WTC11 (cell line): ENCODE data around the gene DCTN2.

Experiments
- NFE2L1 ChIP-seq: sonication (generic); formaldehyde crosslinking; IDR thresholded peaks from 2 replicates; pipeline ENCODE4 v1.8.1; 2023; ENCODE audit warnings: missing genetic modification reagents
- NFYB ChIP-seq: sonication (generic); formaldehyde crosslinking; conservative IDR thresholded peaks from 2 replicates; pipeline ENCODE4 v1.8.0; 2022; ENCODE audit warnings: low read depth, missing genetic modification reagents
- NR2C2 ChIP-seq: sonication (generic); formaldehyde crosslinking; IDR thresholded peaks from 2 replicates; pipeline ENCODE4 v1.8.0; 2022; ENCODE audit warnings: mild to moderate bottlenecking, missing genetic modification reagents
- NR3C1 ChIP-seq: sonication (generic); formaldehyde crosslinking; conservative IDR thresholded peaks from 2 replicates; pipeline ENCODE4 v1.8.1; 2023; ENCODE audit warnings: low read depth, mild to moderate bottlenecking, missing genetic modification reagents
- SP1 ChIP-seq: sonication (generic); formaldehyde crosslinking; conservative IDR thresholded peaks from 2 replicates; pipeline ENCODE4 v1.8.1; 2022; ENCODE audit warnings: missing genetic modification reagents
- ZNF263 ChIP-seq: sonication (generic); formaldehyde crosslinking; IDR thresholded peaks from 2 replicates; pipeline ENCODE4 v1.8.1; 2022; ENCODE audit warnings: low read depth, mild to moderate bottlenecking, moderate library complexity, missing genetic modification reagents
- TF ChIP-seq, protein P1 (sequence below): sonication (generic); formaldehyde crosslinking; IDR thresholded peaks from 2 replicates; pipeline ENCODE4 v1.8.1; 2022; ENCODE audit warnings: mild to moderate bottlenecking, moderate library complexity, missing genetic modification reagents
- TF ChIP-seq, protein P2 (sequence below): sonication (generic); formaldehyde crosslinking; IDR thresholded peaks from 2 replicates; pipeline ENCODE4 v1.8.0; 2022; ENCODE audit warnings: mild to moderate bottlenecking, missing genetic modification reagents
- TF ChIP-seq, protein P3 (sequence below): fragments of 200-600 bp; IDR thresholded peaks from 2 replicates; pipeline ENCODE4 v1.8.0; 2022; ENCODE audit warnings: antibody characterized with exemption
- TF ChIP-seq, protein P4 (sequence below): sonication (generic); formaldehyde crosslinking; conservative IDR thresholded peaks from 2 replicates; pipeline ENCODE4 v1.8.1; 2022; ENCODE audit warnings: mild to moderate bottlenecking, missing genetic modification reagents
- TF ChIP-seq, protein P5 (sequence below): sonication (generic); formaldehyde crosslinking; IDR thresholded peaks from 2 replicates; pipeline ENCODE4 v1.8.0; 2022; ENCODE audit warnings: mild to moderate bottlenecking, missing genetic modification reagents
- TF ChIP-seq, protein P6 (sequence below): sonication (generic); formaldehyde crosslinking; IDR thresholded peaks from 2 replicates; pipeline ENCODE4 v1.8.1; 2023; ENCODE audit warnings: mild to moderate bottlenecking, moderate library complexity, missing genetic modification reagents
- TF ChIP-seq, protein P7 (sequence below): sonication (generic); formaldehyde crosslinking; IDR thresholded peaks from 2 replicates; pipeline ENCODE4 v1.8.1; 2023; ENCODE audit warnings: mild to moderate bottlenecking, missing genetic modification reagents, moderate library complexity

DNA sequence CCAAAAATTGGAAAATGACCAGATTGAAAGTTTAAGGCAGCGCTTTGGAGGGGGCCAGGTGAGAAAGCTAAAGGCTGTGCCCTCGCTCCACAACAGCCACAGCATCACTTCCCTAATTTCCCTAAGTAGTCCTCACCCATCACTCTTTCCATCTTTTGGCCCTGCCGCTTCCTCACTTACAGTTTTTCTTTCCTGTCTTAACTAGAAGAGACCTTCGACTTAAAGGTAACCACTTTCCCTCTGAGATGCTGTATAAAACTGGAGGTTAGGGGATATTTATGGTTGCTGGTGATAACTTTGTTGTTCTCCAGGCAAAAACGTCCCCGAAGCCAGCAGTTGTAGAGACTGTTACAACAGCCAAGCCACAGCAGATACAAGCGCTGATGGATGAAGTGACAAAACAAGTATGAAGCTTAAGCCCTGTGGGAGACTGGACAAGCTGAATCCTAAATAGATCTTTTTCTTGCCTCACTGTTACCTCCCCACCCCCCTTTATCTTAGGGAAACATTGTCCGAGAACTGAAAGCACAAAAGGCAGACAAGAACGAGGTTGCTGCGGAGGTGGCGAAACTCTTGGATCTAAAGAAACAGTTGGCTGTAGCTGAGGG, 31.0 kb downstream of the DCTN2 start:
- TF ChIP-seq, protein P1, sequence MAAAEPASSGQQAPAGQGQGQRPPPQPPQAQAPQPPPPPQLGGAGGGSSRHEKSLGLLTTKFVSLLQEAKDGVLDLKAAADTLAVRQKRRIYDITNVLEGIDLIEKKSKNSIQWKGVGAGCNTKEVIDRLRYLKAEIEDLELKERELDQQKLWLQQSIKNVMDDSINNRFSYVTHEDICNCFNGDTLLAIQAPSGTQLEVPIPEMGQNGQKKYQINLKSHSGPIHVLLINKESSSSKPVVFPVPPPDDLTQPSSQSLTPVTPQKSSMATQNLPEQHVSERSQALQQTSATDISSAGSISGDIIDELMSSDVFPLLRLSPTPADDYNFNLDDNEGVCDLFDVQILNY (CRISPR knock-in tag), result no peak
- TF ChIP-seq, protein P2, sequence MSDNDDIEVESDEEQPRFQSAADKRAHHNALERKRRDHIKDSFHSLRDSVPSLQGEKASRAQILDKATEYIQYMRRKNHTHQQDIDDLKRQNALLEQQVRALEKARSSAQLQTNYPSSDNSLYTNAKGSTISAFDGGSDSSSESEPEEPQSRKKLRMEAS (CRISPR knock-in tag), result no peak
- TF ChIP-seq, protein P3, sequence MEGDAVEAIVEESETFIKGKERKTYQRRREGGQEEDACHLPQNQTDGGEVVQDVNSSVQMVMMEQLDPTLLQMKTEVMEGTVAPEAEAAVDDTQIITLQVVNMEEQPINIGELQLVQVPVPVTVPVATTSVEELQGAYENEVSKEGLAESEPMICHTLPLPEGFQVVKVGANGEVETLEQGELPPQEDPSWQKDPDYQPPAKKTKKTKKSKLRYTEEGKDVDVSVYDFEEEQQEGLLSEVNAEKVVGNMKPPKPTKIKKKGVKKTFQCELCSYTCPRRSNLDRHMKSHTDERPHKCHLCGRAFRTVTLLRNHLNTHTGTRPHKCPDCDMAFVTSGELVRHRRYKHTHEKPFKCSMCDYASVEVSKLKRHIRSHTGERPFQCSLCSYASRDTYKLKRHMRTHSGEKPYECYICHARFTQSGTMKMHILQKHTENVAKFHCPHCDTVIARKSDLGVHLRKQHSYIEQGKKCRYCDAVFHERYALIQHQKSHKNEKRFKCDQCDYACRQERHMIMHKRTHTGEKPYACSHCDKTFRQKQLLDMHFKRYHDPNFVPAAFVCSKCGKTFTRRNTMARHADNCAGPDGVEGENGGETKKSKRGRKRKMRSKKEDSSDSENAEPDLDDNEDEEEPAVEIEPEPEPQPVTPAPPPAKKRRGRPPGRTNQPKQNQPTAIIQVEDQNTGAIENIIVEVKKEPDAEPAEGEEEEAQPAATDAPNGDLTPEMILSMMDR, result no peak
- TF ChIP-seq NR3C1 (CRISPR knock-in tag) (no peak), ZNF263 (CRISPR knock-in tag) (no peak), NR2C2 (no peak), NFYB (no peak), SP1 (no peak), NFE2L1 (CRISPR knock-in tag) (no peak)
- TF ChIP-seq, protein P4, sequence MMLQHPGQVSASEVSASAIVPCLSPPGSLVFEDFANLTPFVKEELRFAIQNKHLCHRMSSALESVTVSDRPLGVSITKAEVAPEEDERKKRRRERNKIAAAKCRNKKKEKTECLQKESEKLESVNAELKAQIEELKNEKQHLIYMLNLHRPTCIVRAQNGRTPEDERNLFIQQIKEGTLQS (CRISPR knock-in tag), result no peak
- TF ChIP-seq, protein P5, sequence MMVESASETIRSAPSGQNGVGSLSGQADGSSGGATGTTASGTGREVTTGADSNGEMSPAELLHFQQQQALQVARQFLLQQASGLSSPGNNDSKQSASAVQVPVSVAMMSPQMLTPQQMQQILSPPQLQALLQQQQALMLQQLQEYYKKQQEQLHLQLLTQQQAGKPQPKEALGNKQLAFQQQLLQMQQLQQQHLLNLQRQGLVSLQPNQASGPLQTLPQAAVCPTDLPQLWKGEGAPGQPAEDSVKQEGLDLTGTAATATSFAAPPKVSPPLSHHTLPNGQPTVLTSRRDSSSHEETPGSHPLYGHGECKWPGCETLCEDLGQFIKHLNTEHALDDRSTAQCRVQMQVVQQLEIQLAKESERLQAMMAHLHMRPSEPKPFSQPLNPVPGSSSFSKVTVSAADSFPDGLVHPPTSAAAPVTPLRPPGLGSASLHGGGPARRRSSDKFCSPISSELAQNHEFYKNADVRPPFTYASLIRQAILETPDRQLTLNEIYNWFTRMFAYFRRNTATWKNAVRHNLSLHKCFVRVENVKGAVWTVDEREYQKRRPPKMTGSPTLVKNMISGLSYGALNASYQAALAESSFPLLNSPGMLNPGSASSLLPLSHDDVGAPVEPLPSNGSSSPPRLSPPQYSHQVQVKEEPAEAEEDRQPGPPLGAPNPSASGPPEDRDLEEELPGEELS (CRISPR knock-in tag), result no peak
- TF ChIP-seq, protein P6, sequence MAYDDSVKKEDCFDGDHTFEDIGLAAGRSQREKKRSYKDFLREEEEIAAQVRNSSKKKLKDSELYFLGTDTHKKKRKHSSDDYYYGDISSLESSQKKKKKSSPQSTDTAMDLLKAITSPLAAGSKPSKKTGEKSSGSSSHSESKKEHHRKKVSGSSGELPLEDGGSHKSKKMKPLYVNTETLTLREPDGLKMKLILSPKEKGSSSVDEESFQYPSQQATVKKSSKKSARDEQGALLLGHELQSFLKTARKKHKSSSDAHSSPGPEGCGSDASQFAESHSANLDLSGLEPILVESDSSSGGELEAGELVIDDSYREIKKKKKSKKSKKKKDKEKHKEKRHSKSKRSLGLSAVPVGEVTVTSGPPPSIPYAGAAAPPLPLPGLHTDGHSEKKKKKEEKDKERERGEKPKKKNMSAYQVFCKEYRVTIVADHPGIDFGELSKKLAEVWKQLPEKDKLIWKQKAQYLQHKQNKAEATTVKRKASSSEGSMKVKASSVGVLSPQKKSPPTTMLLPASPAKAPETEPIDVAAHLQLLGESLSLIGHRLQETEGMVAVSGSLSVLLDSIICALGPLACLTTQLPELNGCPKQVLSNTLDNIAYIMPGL (CRISPR knock-in tag), result no peak
- TF ChIP-seq, protein P7, sequence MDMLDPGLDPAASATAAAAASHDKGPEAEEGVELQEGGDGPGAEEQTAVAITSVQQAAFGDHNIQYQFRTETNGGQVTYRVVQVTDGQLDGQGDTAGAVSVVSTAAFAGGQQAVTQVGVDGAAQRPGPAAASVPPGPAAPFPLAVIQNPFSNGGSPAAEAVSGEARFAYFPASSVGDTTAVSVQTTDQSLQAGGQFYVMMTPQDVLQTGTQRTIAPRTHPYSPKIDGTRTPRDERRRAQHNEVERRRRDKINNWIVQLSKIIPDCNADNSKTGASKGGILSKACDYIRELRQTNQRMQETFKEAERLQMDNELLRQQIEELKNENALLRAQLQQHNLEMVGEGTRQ (CRISPR knock-in tag), result no peak
